Medulla oblongata (tissue), 1 donor: Measurements from ENCODE around the gene TMEM97.
"Not testable (repeated sequence)": the region's sequence is repeated elsewhere in the genome, so short reads cannot be mapped to it uniquely, and the experiment has no call there.

Source experiments
- DNase-seq: peaks from one replicate; pipeline ENCODE4 v3.0.0-alpha.2; 2015; ENCODE audit errors: extremely low spot score

Gene TMEM97

GRCh38 chr17:28318759-28319597 lies at the start of gene TMEM97:
TSS of gene TMEM97 (plus strand) at chr17:28319200. CDS start at chr17:28319240, 40 bp downstream.
- peak; percentile 98 for DNase-seq

GRCh38 chr17:28270055-28270454 lies 48.9 kb upstream of the TMEM97 start:
- DNase-seq: no peak

- no peak for DNase-seq
These were observed 48.1 kb upstream of the TMEM97 start for GRCh38 chr17:28270926-28271325.

- no peak for DNase-seq
These were observed 47.6 kb upstream of the TMEM97 start for GRCh38 chr17:28271431-28271830.

DNA sequence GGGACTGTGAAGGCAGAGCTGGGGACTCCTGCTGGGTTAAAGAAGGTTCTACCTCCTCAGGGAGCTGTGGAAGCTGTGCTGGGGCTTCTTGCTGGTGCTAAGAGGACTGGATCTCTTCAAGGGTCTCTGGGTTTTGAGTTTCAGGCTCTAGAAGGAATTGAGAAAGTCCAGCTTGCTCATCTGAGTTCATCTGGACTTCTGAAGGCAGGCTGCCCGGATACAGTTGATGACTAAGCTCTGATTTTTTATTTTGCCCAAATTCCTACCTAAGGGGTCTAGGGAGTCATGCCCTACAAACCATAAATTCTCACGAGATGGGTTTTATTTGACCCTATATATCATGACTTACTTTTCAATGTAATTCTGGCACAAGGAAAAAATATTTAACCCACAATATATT lies 46.8 kb upstream of the TMEM97 start:
- DNase-seq: no peak

- DNase-seq: not testable (repeated sequence)
These were observed 45.7 kb upstream of the TMEM97 start for GRCh38 chr17:28273341-28273740.

DNA sequence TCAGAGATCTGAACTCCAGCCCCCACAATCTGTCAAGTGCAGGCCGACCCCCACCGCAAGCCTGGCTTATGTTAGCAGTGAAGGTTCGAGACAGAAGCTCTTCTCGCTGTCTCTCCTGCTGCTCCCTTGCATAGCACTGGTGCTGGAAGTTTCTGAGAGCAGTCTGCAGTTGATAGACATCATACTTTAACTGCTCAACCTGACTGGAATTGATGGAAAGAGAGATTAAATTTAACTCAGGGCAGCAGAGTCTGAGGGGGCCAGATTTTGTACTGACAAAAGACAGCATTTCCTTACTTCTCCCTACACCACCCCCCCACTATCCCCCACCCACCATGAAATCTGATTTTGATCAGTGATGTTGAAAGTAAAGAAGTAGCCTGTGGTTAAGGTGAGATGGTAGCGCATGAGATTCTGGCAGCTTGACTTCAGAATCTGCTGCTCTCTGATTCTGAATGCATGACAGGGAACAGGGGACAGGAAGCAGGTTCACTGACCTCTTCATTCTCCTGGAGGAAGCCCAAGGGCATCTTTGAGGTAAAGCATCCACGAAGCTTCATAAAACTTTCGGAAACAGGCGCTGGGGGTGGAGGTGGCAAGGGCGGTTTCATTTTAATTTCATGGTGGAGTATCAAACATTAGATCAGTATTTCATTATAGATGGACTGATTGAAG lies 44.3 kb upstream of the TMEM97 start:
- no peak for DNase-seq

- no peak for DNase-seq
These were observed 43.0 kb upstream of the TMEM97 start for GRCh38 chr17:28276011-28276410.

- no peak for DNase-seq
These were observed 39.6 kb upstream of the TMEM97 start for GRCh38 chr17:28279411-28279810.

DNA sequence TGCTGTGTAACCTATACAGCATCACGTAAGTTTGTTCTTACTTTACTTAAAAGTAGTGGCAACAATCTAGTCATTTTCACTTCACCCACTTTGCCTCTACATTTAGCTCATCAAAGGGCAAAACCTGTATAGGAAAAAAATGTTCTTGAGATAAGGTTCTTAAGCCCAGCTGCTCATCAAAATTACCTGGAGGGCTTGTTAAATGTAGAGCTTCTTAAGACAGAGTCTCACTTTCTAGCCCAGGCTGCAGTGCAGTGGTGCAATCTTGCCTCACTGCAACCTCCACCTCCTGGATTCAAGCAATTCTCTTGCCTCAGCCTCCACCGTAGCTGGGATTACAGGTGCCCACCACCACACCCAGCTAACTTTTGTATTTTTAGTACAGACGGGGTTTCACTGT lies 38.2 kb upstream of the TMEM97 start:
- no peak for DNase-seq

DNA sequence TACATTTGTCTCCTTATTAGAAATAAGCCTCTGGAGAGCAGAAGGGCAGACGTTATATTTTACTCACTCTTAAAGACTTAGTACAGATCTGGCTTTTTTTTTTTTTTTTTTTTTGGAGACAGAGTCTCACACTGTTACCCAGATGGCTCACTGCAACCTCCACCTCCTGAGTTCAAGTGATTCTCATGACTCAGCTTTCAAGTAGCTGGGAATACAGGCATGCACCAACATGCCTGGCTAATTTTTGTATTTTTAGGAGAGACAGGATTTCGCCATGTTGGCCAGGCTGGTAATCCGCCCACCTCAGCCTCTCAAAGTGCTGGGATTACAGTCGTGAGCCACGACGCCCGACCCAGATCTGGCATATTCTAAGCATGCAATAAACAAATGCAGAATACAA lies 36.4 kb upstream of the TMEM97 start:
- DNase-seq: no peak

DNA sequence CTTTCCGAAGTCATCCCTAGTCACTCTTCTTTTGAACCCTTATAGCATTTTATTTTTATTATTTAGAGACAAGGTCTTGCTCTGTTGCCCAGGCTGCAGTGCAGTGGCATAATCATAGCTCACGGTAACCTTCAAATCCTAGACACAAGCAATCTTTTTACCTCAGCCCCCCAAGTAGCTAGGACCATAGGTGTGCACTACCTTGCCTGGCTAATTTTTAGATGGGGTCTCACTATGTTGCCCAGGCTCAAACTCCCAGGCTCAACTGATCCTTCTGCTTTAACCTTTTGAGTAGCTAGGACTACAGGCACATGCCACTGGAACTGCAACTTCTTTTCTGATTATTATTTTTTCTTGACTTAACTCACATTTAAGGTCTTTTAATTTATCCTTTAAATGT lies 33.0 kb upstream of the TMEM97 start:
- DNase-seq: no peak

GRCh38 chr17:28290703-28291102 lies 28.3 kb upstream of the TMEM97 start:
- DNase-seq: no peak

GRCh38 chr17:28291780-28292330 lies 27.1 kb upstream of the TMEM97 start:
- DNase-seq: no peak

GRCh38 chr17:28292878-28293277 lies 26.1 kb upstream of the TMEM97 start:
- not testable (repeated sequence) for DNase-seq

- DNase-seq: no peak
These were observed 25.0 kb upstream of the TMEM97 start for GRCh38 chr17:28293994-28294393.

DNA sequence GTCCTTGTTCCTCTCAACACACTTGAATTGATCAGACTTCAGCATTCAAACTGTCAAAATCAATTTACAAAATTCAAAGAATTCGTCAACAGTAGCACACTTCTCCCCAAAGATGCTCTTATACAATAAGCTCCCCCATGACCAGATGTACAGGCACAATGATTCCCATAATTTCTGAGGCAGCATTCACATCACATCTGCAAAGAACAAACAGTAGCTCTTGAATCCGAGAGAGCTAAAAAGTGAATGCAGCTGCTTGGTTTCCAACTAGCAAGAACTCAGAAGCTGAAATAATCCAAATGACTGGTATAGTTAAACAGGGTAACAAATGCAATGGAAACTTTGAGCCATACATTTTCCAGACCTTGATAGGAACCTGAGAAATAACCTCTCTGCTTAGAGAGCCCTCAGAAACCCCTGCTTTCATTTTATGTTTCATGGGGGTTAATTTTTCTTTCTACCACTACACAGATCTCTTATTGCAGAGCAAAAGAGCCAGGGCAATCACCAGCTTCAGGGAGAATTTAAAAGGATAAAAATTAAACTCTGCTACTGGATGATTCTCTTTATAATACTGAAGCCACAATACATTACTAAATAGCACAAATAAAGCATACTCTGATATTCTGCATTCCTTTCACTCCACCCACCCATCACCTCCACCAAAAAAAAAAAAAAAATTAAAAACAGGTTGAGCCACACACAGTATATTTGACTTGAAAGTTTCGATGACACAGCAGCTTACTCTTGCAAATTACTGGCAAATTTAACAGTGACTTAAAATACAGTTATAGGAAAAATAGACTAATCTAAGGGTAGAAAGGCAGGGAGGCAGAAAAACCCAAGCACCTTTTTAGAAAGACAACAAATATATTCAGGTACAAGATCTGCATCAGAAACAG lies 23.1 kb upstream of the TMEM97 start:
- peak; percentile 32 for DNase-seq

DNA sequence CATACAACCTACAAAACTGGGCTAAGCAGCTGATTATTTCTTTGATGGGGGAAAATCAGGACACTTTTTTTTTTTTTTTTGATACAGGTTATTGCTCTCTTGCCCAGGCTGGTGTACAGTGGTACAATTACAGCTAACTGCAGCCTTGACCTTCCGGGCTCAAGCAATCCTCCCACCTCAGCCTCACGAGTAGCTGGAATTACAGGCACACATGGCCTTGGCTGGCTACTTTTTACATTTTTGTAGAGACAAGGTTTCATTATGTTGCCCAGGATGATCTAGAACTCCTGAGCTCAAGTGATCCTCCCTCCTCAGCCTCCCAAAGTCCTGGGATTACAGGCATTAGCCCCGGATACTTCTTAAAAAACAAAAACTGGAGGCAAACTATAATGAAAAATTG lies 20.6 kb upstream of the TMEM97 start:
- no peak for DNase-seq

GRCh38 chr17:28306954-28307401 lies 12.0 kb upstream of the TMEM97 start:
- no peak for DNase-seq

DNA sequence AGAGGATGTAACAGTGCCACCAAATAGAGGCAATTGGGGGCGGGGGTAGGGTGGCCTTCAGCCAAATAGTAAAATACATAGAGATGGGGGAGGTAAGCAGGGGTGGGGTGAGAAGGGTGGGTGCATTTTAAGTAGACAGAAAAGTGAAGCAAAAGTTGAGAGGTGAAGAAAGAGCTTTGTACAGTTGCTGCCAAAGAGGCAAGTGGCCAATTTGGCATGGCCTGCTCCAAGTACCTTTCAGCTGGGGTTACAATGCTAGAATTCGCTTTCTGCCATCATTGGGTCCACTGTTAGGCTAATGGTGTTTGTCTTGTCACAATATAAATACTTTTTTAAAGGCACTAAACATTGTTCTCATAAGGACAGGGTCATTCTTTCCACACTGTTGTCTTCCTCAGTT lies 5.2 kb upstream of the TMEM97 start:
- no peak for DNase-seq

DNA sequence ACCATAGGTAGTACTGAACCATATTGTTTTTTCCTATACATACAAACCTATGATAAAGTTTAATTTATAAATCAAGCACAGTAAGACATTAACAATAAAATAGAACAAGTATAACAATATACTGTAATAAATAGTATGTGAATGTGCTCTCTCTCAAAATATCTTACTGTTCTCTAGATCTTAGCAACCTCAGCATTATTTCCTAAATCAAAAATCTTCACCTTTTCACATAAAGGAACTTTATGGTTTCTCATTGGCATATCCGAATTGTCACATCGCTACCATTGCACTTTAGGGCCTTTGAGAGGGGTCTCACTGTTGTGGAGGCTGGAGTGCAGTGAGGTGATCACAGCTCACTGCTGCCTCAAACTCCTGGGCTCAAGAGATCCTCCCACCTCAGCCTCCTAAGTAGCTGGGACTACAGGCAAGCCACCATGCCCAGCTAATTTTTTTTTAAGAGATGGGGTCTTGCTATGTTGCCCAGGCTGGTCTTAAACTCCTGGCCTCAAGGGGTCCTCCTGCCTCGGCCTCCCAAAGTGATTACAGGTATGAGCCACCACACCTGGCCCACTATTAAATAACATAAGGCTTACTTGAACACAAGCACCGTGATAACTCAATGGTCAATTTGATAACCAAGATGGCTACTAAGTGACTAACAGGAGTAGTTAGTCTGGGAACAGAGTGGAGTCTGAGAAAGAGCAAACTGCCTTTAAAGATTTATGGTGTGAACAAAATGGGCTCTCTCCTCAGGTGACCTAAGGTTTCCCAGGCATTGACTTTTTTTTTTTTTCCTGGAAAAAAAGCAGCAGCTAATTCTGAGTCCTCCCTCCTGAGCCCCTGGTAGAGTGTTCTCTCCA lies 2.9 kb upstream of the TMEM97 start:
- DNase-seq: no peak
